ENCODE data around the gene IKZF5.
A peak's percentile ranks its signal among the peaks of the same experiment; 100 is the strongest.

The IKZF5 gene, protein sequence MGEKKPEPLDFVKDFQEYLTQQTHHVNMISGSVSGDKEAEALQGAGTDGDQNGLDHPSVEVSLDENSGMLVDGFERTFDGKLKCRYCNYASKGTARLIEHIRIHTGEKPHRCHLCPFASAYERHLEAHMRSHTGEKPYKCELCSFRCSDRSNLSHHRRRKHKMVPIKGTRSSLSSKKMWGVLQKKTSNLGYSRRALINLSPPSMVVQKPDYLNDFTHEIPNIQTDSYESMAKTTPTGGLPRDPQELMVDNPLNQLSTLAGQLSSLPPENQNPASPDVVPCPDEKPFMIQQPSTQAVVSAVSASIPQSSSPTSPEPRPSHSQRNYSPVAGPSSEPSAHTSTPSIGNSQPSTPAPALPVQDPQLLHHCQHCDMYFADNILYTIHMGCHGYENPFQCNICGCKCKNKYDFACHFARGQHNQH
- long read RNA-seq, donor 1, full-length matches to known transcripts = 7 of 7 reads
- long read RNA-seq, donor 1, partial matches to known transcripts = 0 of 7 reads
- long read RNA-seq, donor 1, other reads (novel, unspliced or antisense) = 0 of 7 reads
- long read RNA-seq, donor 2, full-length matches to known transcripts = 5 of 5 reads
- long read RNA-seq, donor 2, partial matches to known transcripts = 0 of 5 reads
- long read RNA-seq, donor 2, other reads (novel, unspliced or antisense) = 0 of 5 reads
- long read RNA-seq, donor 3, full-length matches to known transcripts = 12 of 12 reads
- long read RNA-seq, donor 3, partial matches to known transcripts = 0 of 12 reads
- long read RNA-seq, donor 3, other reads (novel, unspliced or antisense) = 0 of 12 reads
- long read RNA-seq, donor 4, full-length matches to known transcripts = 4 of 4 reads
- long read RNA-seq, donor 4, partial matches to known transcripts = 0 of 4 reads
- long read RNA-seq, donor 4, other reads (novel, unspliced or antisense) = 0 of 4 reads
- long read RNA-seq, donor 5, full-length matches to known transcripts = 3 of 3 reads
- long read RNA-seq, donor 5, partial matches to known transcripts = 0 of 3 reads
- long read RNA-seq, donor 5, other reads (novel, unspliced or antisense) = 0 of 3 reads
- long read RNA-seq, donor 6, full-length matches to known transcripts = 4 of 4 reads
- long read RNA-seq, donor 6, partial matches to known transcripts = 0 of 4 reads
- long read RNA-seq, donor 6, other reads (novel, unspliced or antisense) = 0 of 4 reads
- long read RNA-seq, donor 7, full-length matches to known transcripts = 8 of 8 reads
- long read RNA-seq, donor 7, partial matches to known transcripts = 0 of 8 reads
- long read RNA-seq, donor 7, other reads (novel, unspliced or antisense) = 0 of 8 reads
- long read RNA-seq, donor 8, full-length matches to known transcripts = 6 of 6 reads
- long read RNA-seq, donor 8, partial matches to known transcripts = 0 of 6 reads
- long read RNA-seq, donor 8, other reads (novel, unspliced or antisense) = 0 of 6 reads

DNA sequence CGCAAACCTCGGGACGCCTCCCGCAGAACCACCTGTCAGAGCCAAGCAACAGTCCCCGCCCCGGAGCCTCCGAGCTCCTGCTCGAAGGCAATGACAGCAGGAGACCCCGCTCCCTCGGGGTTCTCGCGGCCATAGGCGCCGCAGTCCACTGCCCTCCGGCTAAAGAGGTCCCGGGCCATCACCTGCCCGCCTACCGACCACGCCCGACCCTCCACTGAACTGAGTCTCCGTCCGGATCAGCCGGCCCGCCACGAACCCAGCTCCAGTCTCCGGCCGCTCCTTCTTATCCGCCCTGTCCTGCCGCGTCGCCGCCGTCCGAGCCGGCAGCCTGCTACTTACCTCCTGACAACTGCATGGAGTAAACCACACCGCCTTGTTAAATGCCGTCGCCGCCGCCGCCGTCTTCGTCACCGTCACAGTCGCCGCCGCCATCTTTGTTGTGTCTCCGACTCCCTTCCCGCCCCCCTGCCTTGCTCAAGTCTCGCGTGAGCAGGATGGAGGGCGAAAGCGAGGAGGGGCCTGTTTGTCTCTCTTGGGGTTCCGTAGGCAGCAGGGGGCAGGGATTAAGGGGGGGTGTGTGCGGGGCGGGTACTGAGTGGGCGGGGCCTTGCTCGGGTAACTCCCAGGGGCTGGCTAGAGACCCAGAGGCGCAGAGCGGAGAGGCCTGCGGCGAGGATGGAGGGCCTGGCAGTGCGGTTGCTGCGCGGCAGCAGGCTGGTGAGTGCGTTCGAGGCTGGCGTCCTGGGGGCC lies at the start of gene IKZF5, which contains the start of gene ACADSB:
IKZF5 (minus strand) TSS at position 441 of the 750 bp plus-strand sequence. CDS start 10,170 bp downstream, outside the sequence.
ACADSB (plus strand) TSS at position 652 of the 750 bp plus-strand sequence; CDS start at position 676, 24 bp downstream.
- DNase-seq = peak; percentile 91

DNA sequence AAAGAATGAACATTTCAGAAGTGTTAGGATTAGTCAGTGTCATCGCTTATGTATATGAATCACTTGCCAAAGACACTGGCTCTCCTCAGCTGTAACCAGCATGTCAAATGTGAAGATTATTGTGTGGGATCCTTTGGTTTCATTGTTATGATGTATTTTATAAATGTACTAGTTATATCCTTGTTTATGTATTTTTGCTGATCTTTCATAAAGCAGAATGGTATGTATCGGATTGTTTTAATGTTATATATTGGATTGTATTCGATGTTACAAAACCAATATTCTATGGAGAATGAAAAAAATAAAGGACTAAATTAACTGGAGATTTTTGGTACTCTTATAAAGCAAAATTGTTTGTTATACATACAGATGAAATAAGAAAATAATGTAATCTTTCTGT lies 49.4 kb upstream of the IKZF5 start:
- no peak for DNase-seq

DNA sequence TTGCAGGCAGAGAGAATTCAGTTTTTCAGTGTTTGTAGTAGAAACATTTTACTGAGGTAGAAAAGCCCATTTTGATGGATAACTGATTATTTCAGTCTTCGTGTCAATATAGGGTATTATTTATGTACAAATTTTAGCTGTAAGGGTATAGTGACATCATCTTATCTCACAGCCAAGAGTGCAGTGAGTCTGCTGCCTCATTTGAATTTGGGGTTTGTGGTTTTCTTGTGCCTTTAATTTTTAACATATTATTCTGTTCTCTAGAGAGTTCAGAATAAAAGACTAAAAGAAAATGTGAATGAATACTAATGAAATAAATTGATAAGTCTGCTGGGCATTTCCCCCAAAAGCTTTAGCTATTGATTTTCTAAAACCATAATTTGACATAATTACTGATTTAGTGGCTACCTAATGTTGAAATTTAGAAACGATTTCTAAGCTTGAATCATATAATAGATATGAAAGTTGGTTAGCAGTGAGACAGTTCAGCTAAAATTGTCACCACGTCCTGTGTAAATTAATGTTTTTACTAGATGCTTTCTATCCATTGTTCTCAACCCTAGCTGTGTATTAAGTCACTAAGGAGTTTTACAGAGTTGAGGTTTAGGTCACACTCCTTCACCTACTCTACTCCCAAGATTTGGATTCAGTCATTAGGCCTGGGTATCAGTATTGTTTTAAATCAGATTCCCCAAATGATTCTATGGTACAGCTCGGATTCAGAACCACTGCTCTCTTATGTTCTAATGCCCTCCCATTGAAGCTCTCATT lies 37.6 kb upstream of the IKZF5 start:
- DNase-seq = no peak

DNA sequence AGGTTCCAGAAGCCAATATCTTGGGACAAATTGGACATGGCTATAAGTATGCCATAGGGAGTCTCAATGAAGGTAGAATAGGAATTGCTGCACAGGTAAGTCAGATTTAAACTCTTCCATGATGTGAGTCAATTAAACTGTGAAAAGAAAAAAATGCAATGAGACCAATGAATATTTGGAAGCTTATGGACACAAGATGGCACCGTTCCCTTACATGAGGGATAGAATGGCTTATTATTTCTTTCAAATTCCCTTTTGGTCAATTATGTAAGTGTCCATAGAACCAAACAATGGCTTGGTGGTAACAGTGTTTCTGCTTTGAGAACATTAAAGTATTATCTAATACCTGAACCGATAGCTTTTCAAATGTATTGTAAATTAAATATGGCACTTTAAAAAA lies 35.8 kb upstream of the IKZF5 start:
- DNase-seq = no peak

DNA sequence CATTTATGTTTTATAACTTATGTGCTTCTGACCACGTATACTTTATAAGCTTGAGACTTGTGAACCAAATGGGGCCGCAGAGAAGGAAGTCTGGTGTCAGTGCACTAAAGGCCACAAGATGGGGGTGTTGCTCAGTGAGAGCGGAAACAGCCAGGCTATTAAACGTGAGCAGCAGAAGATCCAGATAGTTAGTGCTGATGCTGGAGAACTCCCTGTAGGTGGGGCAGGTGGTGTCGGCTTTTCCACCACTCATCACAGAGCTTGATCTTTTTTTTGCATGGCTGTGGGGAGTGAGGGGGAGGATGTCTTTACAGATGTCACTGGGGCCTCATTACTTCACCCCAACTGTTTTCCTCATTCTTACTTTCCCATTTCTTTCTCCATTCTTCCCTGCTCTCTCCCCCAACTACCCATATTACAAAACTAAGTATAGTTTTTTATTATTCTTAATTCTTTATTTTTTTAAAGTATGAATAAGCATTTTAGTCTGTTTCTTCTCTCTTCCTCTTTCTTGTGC lies 34.9 kb upstream of the IKZF5 start:
- peak; percentile 31 for DNase-seq

DNA sequence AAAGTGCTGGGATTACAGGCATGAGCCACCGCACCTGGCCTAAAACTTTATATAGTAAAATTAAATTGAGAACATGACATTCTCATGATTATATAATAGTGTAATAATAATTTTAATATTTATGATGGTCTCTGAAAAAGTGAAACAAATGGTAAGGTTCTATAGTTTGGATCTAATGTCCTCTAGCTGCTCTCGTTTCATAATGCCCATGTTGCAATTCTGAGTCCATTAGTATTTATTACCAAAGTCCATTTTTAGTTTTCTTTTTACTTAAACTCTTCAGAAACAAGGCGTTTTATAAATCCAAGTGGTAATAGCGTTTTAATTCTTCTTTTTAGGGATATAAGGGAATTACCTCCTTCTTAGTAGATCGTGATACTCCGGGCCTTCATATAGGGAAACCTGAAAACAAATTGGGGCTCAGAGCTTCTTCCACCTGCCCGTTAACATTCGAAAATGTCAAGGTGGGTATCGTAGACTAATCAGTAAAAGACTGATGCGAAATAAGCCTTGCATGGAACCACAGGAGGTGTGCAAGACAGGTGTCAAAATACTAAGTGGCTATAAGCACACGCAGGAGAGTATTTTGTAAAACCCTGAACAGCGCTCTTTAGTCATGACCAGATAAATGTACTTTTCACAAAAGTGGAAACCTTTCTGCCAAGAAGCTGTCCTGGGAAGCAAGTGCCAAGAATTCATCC lies 34.3 kb upstream of the IKZF5 start:
- DNase-seq = no peak

DNA sequence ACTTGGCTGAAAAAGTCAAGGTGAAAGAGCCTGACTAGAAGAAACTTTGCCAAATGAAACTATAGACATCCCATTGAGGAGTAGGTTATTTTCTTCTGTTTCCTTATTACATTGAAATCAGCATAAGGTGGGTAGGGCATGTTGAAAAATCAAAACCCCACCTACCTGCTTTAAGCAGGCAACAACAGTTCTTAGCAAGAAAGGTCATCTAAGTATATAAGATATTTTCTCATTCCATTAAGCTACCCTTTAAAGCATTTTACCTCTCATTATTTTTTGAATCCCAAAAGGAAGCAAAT lies 31.0 kb upstream of the IKZF5 start:
- no peak for DNase-seq

DNA sequence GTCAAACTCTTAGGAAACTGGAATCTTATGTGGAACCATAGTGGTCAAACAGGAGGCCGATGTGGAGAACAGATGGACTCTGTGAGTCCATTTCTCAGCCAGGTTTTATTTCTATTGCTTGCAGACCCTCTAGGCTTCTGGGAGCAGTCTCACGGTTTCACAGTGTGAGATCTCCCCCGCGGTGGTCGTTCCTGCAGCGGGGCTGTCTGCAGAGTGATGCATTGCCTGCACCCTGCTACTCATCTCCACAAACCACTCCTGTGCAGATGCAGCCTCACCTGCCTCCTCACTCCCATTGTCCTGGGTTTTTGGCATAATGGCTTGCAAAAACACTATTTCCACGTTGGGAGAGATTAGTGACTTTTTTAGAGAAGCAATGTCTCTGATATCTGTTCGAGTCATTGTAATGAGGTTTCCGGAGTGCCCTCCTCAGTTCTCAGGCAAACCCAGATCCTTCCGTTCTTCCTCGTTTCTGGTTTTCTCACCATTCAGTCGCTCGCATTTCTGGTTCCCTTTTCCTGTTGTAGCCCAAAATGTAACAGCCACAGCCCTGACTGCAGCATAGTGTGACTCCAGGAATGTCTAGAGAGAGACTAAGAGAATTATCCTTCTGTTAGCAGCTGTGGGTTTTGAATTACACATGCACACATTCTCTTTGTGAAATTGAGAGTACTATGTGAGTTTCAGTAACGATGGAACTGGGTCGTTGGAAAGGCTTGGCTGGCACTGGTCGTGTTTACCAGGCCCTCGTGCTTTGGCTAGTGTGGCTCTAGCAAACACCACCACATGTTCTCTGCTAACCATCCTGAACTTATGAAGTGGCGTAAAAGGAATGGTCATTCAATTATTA lies 30.4 kb upstream of the IKZF5 start:
- no peak for DNase-seq

DNA sequence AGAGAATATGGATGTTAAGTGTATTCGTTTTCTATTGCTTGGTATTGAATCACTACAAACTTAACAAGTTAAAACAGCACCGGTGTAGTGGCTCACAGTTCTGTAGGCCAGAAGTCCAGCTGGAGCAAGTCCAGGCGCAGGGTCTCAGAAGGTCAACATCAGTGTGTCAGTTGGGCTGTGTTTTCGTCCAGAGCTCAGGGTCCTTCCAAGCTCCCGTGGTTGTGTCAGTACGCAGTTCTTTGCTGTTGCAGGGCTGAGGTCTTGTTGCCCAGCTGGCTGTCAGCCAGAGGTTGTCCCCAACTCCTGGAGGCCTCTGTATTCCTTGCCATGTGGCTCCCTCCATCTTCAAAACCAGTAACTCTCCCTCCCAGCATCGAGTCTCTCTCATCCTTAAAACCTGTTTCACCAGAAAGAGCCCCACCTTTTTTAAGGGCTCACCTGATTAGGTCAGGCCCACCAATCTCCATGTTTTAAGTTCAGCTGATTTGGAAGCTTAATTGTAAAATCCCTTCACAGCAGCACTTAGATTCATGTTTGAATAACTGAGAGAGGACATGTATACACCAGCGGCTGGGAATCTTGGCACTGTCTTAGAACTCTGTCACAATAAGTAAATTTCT lies 27.0 kb upstream of the IKZF5 start:
- DNase-seq = no peak

DNA sequence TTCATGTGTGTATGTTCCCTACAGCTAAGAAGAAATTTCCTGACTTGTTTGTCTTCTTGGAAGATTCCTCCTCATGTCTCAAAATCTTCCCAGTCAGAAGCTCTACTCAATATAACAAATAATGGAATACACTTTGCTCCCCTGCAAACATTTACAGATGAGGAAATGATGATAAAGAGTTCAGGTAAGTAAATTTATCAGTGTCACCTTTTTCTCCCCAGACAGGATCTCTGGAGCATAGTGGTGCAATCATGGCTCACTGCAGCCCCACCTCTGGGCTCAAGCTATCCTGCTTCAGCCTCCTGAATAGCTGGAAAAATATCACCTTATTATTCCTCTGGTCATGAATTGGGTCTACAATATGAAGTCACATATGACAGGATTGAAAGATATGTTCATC lies 25.7 kb upstream of the IKZF5 start:
- DNase-seq = no peak

DNA sequence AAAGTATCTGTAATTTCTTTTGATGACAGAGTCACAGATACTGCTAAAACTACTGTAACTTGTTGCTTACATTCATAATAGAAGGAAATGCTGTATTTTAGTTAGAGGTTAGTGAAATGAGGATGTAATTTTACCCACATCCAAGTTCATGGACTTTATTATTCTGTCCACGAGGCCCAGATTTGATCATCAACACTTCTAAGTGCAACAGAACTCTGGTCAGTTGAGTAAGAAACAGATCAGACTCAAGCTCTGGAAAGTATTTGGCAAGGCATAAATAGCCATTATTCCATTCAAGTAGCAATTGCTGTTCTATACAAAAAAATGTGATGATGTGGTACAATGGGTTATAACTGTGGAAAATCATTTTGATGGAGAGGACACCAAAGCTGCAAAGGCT lies 22.5 kb upstream of the IKZF5 start:
- no peak for DNase-seq

DNA sequence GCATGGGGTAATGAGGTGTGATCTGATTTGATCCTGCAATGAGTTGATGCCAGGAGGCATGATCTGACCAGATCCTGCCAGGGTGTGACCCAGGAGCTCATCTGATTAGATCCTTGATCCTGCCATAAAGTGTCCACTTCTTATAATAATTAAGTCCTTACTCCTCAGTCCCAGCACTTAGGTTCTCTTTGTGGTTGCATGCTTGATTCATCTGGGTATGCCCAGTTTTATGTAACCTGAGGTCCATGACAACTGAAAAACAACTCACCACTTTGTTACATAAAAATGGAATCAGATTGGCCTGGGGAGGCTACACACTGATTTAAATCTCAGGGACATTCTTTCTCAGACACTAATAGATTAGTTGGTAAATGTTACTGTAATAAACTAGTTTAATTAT lies 19.3 kb upstream of the IKZF5 start:
- DNase-seq = no peak

DNA sequence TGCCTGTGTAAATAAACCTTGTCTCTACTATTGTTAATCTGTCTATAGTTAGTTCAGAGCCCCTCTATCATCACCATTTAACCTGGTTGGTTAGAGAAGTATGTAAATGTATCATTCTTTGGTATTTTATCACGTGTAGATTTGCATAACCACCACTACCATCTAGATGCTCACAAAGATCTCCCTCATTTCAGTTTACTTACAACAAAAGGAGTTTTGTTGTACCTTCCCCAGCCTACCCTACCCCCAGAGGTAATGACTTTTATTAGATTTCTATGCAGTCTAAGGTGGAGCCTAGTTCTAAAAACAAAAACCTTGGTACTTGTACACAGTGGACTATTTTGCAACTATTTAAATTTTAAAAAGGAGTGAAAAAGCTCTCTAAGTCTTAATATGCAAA lies 17.7 kb upstream of the IKZF5 start:
- DNase-seq = no peak

DNA sequence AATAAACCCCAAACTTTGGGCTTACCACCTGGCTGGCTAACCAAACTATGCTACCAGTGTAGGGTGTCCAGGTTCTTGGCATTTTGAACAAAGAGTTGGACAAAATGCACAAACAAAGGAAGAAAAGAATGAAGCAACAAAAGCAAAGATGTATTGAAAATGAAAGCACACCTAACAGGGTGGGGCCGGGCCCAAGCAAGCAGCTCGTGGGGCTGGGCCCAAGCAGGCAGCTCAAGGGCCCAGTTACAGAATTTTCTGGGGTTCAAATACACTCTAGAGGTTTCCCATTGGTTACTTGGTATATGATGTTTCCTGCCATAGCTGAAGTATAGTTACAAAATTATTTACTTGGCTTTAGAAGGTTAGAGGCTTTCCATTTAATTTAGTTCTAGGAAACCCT lies 15.9 kb upstream of the IKZF5 start:
- no peak for DNase-seq

DNA sequence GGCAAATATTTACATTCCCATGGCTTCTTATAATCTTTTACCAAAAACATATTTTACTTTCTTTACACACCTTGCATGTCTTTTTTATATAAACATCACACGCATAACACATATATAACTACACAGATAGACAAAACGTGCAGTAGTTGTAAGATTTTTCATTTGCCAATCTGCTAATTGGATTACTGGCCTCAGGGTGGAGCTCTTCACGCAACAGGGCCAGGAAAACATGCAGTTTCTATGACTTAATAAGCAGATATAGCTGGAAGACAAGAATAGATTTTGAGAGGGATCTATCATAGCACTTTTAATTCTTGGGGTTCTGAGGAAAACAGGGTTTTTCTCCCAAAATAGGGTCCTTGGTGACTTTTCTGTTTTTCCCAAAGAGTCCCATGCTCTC lies 12.9 kb upstream of the IKZF5 start:
- DNase-seq = no peak

DNA sequence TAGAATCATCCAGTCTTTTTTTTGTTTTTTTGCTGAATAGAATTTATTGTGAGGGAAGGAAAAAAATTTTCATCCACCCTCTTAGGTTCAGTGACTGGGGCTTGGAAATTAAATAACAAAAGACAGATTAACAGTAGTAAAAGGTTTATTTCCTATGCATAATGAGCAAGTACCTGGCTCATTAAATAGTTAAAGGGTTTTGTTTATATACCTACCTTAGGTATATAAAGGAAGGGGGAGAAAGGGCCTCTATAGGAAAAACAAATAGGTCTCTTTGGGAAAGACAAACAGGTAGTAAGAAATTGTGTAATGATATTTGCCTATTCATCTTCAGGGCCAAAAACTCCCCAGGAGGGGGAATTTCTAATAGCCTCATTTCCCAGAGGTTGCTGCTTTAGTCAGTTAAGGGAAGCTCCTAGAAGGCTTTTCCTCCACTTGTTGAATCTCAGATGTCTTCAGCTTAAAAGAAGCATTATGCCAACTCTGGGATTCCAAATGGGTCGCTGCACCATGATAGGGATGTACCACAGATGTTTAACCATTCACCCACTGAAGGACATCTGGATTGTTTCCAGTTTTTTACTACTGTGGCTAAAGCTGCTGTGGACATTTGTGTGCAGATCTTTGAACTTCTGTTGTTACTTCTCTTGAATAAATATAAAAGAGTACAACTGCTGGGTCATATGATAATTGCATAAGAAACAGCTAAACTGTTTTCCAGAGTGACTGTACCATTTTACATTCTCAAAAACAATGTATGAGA lies 11.5 kb upstream of the IKZF5 start:
- DNase-seq = no peak

DNA sequence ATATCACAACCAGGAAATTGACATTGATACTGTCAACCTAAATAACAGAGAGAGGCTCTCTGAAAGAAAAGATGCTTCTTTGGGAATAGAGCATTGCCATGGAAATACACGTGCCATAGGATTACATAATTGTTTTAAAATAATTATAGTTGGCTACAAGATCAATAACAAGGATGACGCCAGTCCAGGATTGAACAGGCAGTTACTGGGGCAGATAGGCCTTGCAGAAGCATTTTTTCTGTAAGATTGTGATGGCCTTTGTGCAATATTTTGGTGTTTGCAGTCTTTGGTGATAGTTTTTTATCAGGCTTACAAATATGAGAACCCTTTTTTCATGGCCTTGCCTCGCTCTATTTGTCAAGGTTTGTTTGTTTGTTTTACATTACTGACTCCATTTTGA lies 10.7 kb upstream of the IKZF5 start:
- DNase-seq = no peak

DNA sequence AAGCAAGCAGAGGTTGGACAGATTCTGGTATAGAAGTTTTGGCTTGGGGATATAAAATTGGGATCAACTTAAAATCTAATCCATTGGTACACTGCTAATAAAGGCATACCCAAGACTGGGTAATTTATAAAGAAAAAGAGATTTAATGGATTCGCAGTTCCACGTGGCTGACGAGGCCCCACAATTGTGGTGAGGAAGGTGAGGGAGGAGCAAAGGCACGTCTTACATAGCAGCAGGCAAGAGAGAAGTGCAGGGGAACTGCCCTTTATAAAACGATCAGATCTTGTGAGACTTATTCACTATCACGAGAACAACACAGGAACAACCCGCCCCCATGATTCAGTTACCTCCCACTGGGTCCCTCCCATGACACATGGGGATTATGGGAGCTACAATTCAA lies 9.9 kb upstream of the IKZF5 start:
- DNase-seq = no peak
